Bronchial epithelial cell (primary cell): ENCODE results near the gene TRIP11. TPM values are rescaled to one million over a fixed set of nuclear protein-coding genes. Genes with fewer than 3 reads are reported as not detected.
A peak's percentile ranks its signal among the peaks of the same experiment; 100 is the strongest.

ENCODE experiments used
- DNase-seq: peaks from one replicate; pipeline ENCODE4 v3.0.0-alpha.2; 2010; ENCODE audit warnings: low read depth
- FAIRE-seq: peaks from 2 replicates; lab custom pipeline; 2011; peaks lifted over from hg19 to GRCh38; lab: Jason Lieb, UNC
- H3K27me3 ChIP-seq: 2 replicates; pipeline ENCODE4 v1.5.1; 2011; ENCODE audit warnings: low read length; ENCODE audit not compliant: control insufficient read depth, insufficient read depth
- H3K36me3 ChIP-seq: 2 replicates; pipeline ENCODE4 v1.5.1; 2011; ENCODE audit warnings: low read length; ENCODE audit not compliant: control insufficient read depth, insufficient read depth
- H3K4me3 ChIP-seq: 2 replicates; pipeline ENCODE4 v1.5.1; 2011; ENCODE audit warnings: mild to moderate bottlenecking, low read depth, low read length, control low read depth
- total RNA-seq: library from RNA; depleted of rRNA; stranded (reverse); fragments of >200 nt; gene quantifications from 2 replicates; pipeline ENCODE4 v1.2.1, GENCODE V29; 2014
- TF ChIP-seq, protein P1 (sequence below): IDR thresholded peaks from 2 replicates; pipeline ENCODE4 v1.5.1; 2011; ENCODE audit warnings: mild to moderate bottlenecking, moderate library complexity, low read length, control low read depth, inconsistent platforms; ENCODE audit not compliant: insufficient read depth, severe bottlenecking

Gene TRIP11
- total RNA-seq, 1 donor from 2014 or later, result 13.2 TPM

DNA sequence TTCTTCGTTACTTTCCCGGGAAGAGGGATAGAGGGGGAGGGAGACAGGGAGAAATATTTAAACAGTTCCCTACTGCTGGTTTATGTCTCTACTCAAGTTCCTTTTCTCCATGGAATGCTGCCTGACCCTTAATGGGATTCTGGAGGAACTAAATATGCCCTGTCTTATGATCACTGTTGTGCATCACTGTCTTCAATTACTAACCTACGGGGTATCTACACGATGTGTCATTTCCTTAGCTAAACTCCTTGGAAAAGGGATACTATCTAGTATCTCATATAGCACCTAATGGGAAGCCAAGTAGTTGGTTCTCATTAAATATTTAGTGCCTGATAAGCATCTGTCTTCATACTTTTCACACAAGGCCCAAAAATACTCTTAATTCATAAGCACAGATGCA lies 54.9 kb downstream of the TRIP11 start:
- DNase-seq (peak; percentile 46), FAIRE-seq (no peak)
- no peak overlapping the region for H3K4me3 ChIP-seq
- H3K27me3 ChIP-seq, result no peaks in the 10 kb centered on the region
- H3K36me3 ChIP-seq, result peaks cover 4% of the 10 kb centered on the region
- TF ChIP-seq, protein P1, sequence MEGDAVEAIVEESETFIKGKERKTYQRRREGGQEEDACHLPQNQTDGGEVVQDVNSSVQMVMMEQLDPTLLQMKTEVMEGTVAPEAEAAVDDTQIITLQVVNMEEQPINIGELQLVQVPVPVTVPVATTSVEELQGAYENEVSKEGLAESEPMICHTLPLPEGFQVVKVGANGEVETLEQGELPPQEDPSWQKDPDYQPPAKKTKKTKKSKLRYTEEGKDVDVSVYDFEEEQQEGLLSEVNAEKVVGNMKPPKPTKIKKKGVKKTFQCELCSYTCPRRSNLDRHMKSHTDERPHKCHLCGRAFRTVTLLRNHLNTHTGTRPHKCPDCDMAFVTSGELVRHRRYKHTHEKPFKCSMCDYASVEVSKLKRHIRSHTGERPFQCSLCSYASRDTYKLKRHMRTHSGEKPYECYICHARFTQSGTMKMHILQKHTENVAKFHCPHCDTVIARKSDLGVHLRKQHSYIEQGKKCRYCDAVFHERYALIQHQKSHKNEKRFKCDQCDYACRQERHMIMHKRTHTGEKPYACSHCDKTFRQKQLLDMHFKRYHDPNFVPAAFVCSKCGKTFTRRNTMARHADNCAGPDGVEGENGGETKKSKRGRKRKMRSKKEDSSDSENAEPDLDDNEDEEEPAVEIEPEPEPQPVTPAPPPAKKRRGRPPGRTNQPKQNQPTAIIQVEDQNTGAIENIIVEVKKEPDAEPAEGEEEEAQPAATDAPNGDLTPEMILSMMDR, result no peak

DNA sequence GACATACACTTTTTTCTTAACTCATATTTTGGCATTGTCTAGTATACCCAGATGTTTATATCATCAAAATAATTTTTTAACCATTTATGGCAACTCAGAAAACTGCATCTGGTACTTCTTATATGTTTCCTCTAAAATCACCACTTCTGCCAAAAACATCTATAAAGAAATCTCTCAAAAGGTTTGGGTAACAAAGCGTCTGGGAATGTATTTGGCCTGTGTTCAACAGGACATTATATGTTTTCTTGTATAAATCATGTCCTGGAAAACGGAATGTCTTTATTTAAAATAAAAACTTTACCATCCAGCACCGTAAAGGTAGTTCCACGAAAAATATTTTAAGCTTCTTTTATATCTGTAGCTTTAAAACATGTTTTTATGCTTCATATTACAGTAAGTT lies 56.3 kb downstream of the TRIP11 start:
- peaks cover under 1% of the 10 kb centered on the region for H3K36me3 ChIP-seq
- no peak overlapping the region for H3K4me3 ChIP-seq
- H3K27me3 ChIP-seq, result no peaks in the 10 kb centered on the region
- DNase-seq (no peak), FAIRE-seq (no peak)
- TF ChIP-seq, protein P1, result no peak

DNA sequence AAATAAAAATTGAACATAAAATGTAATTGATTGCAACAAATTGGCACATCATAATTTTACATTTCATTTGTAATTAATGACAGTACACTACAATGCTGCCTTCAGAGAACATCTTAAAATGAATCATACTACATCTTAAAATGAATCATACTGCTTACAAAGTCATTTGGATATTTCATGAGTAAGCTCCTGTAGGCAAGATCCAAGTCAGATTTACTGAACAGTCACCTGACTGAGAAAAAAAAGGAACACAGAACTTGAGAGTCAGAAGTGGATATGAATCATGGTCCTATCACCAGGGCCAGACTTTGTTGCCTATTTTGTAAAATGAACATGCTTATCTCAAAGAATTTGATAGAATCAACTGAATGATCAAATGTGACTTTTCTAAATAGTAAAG lies 59.7 kb downstream of the TRIP11 start:
- FAIRE-seq, result no peak
- H3K27me3 ChIP-seq, result no peaks in the 10 kb centered on the region

DNA sequence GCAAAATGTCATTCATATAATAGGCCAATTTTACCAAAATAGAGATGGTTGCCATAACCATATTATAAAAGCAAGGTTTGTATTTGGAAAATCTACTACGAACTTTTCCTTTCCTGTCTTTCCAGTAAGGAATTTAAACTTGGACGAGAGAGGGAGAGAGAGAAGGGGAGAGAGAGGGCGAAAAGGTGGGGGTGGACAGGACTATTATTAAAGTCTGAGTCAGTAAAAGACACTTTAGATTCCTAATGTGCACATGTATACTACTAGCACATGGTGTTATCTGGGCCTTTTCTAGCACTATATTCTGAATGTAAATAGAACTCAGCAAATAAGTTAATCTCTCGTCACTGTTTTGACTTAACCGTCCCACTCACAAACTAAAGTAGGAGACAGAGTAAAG lies 62.0 kb downstream of the TRIP11 start:
- no peak for FAIRE-seq

More for the DNA sequence above, 59.7 kb downstream of the TRIP11 start:
- TF ChIP-seq, protein P1, result no peak
- Histone ChIP-seq H3K36me3 (no peaks in the 10 kb centered on the region), H3K4me3 (no peak overlapping the region)
- DNase-seq, result peak; percentile 99

DNA sequence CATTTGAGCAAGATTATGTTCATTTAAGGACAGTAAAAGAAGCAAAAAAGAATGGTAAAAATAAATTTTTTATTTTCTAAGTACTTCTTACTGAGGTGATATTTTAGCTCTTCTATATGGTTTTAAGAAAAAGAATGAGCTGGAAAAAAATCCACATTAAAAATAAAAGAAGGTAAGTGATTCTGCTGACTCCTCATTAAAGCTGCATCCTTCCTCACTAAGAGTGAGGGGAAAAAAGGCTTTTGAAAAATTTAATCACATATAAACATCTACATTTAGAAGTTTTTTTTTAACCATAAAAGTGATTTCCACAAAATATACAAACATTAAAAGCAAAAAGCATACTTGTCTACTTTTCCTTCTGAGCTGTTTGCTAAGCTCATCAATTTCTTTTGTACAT lies 64.1 kb downstream of the TRIP11 start:
- Histone ChIP-seq H3K27me3 (no peaks in the 10 kb centered on the region), H3K4me3 (no peak overlapping the region), H3K36me3 (peaks cover 2% of the 10 kb centered on the region)
- DNase-seq (no peak), FAIRE-seq (no peak)
- TF ChIP-seq, protein P1, result no peak

More for the DNA sequence above, 62.0 kb downstream of the TRIP11 start:
- no peaks in the 10 kb centered on the region for H3K36me3 ChIP-seq
- H3K4me3 ChIP-seq, result no peak overlapping the region
- no peaks in the 10 kb centered on the region for H3K27me3 ChIP-seq
- DNase-seq, result no peak
- TF ChIP-seq, protein P1, result no peak

DNA sequence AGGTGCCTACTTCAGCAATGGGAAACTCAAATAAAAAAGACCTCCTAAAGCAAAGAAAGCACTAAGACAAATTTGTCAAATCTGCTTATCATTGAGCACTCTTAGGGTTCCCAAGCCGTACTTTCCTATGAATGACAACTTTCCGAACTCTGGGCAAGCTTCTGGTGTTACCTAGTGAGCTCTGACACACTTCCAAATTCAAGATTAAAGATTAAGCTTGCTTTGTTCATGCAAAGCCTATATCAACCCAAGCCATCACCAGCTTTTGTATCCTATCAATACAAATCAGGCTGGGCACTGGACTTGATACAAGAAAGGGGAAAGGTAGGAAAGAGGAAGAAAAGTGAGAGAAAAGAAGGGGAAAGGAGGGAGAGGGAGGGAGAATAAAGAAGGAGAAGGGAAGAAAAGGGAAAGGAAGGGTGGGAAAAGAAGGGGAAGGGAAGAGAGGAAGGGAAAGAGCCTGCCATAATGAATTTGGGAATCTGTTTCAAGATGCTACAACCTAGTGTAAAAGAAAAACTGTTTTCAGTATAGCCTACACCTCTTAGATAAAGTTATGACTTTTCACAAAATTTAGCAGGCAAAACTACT lies 68.6 kb downstream of the TRIP11 start:
- Histone ChIP-seq H3K27me3 (no peaks in the 10 kb centered on the region), H3K36me3 (peaks cover 4% of the 10 kb centered on the region), H3K4me3 (no peak overlapping the region)
- DNase-seq (no peak), FAIRE-seq (no peak)
- TF ChIP-seq, protein P1, result no peak
